ENCODE data around the gene ACO2.

GRCh38 chr22:41478891-41479521 is 10.1 kb downstream of the ACO2 start:
- TF ChIP-seq CTCF (IDR thresholded peaks at IDR 0.05; ENCODE audit: insufficient read depth, low read depth, low read length), result no peak
- no peak for TF ChIP-seq EZH2 (IDR thresholded peaks at IDR 0.05; ENCODE audit: insufficient read depth, low read length)

Data from astrocyte (in vitro differentiated cells and primary cell).